Omental fat pad (tissue), 4 donors: ENCODE data around the gene UNKL. TPM values are rescaled to one million over a fixed set of nuclear protein-coding genes. Genes with fewer than 3 reads are reported as not detected.

Source experiments
- ATAC-seq: fragments of 150-250 bp; one replicate; pipeline ENCODE4 v1.9.1; 2016; ENCODE audit warnings: mild to moderate bottlenecking, moderate library complexity; ENCODE audit not compliant: low FRiP score
- DNase-seq: peaks from one replicate; pipeline ENCODE4 v3.0.0-alpha.2; 2019; ENCODE audit warnings: low spot score
- CTCF ChIP-seq, 3 donors: fragments of 450-650 bp; IDR thresholded peaks; one replicate each; pipeline ENCODE4 v1.5.1; 2016 to 2017; ENCODE audit warnings: antibody characterized with exemption in 3 of 3, mild to moderate bottlenecking in 3 of 3, moderate library complexity in 2 of 3
- total RNA-seq, 4 donors: library from RNA; depleted of rRNA; stranded (reverse); fragments of >200 nt; gene quantifications; one replicate each; pipeline ENCODE4 v1.1.0, GENCODE V29; 2016

Gene UNKL
- total RNA-seq, 4 donors from 2014 or later, result 8.6 to 36.9 (median 14.2) TPM

DNA sequence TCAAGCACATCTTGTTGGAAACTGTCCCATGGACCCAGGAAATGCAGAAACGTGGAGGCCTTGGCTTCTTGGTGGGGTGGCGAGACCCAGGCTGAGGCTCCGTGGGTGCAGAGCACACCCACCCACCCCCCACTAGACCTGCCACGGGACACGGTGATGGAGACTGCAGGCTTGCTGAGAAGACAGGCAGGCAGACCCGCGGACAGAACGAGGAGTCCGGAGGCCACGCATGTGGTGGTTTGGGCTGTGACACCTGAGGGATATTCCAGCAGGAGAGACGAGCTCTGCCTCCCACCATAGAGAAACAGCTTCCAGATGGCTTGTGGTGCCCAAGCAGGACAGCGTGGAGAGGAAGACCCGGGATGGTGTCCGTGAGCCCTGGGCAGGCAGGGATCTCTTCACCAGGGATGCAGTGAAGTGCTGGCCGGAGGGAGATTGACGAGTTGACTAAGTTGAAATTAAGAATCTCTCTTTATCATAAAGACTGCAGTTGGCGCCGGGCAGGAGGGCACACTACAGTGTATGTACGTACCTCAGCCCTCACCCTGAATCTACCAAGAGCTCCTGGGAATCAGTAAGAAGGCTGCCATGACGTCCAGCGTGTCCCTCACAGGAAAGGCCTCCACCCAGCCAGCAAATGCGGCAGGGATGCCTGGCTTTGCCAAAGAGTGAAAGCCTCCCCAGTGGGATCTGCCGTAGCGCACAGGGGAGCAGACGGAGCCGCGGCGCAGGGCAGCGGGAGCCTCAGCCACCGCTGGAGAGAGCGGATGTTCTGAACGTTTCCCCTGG, 96.8 kb downstream of the UNKL start:
- TF ChIP-seq CTCF (IDR thresholded peaks at IDR 0.05), result no peak
- no peak for ATAC-seq
- DNase-seq, result no peak

DNA sequence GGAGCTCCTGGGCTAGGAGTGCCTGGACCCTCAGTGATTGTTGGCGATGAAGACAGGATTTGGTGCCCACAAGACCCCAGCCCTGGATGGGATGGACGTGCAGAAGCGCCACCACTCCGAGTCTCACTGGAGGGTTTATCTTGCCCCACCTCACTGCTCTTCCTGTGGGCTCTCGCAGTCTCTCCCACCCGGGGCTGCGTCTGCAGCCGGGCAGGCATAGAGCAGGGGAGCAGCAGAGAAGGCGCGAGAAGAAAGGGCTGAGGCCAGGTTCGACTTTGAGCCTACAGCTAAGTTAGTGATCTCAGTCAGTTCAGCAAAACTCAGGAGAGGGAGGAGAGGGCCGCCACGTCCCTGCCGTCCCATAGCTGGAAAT, 98.5 kb downstream of the UNKL start:
- no peak for DNase-seq
- TF ChIP-seq CTCF (IDR thresholded peaks at IDR 0.05), result no peak
- ATAC-seq, result no peak

- no peak for DNase-seq
- ATAC-seq, result no peak
- no peak for TF ChIP-seq CTCF (IDR thresholded peaks at IDR 0.05)
Observed at GRCh38 chr16:1315081-1316032, 99.1 kb downstream of the UNKL start.

DNA sequence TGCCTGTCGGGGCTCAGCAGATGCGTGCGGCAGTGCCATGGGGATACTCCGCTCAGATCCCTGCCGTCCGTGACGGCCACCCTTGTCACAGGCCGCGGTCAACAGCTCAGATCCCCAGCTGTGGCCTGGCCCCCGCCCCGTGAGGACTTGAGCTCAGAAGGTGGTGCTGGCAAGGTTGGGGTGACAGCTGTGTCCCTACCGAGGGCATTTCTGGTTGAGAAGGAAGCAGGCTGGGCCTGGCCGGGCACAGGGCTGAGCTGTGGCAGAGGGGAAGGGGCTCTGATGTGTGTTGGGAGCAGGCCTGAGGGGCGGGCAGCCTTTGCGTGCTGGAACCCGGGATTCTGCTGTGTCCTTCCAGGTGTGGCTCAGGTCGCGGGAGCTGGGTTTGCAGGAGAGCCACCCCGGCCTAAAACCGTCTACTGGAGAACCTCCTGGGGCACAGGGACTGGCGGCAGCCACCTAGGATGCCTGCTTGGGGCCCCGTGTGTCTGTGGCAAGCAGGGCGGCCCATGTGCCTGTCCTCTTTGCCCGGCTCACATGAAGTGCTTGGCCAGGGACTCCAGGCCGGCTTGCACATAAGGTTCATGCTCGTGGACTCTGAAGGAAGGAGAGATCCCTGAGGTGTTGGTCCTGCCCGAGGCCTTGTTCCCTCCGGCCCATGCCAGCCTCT, 100.0 kb downstream of the UNKL start:
- ATAC-seq (no peak), DNase-seq (no peak)
- no peak for TF ChIP-seq CTCF (IDR thresholded peaks at IDR 0.05)

DNA sequence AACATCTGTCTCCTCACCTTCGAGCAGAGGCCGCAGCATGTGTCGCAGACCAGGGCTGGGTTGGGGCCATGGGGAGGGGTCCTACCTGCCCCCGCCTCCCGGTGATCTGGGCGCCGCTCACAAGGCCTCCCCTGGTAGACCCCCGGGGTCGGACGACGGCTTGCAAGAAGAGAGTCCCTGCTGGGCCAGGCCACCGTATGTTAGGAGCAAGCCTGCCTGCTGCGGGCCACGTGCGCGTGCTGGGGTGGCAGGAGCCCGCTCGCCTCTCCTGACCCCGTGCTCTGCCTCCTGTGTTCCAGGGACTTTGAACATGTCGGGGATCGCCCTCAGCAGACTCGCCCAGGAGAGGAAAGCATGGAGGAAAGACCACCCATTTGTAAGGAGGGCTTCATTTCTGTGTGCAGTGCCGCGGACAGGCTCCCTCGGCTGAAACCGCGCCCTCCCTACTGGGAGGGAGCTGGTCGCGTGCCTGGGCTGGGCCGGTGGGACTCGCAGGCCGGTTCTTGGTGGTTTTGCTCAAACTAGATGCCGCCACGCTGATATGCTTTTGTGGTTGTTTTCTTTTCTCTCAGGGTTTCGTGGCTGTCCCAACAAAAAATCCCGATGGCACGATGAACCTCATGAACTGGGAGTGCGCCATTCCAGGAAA, 100.7 kb downstream of the UNKL start:
- no peak for TF ChIP-seq CTCF (IDR thresholded peaks at IDR 0.05)
- DNase-seq, result no peak
- no peak for ATAC-seq

Other genes starting within 250 kb of the UNKL start
- gene TPSG1, start 189.4 kb downstream of the UNKL start, total RNA-seq, result 1 to 10 TPM in 1 of 4 donors, not detected in 3; 1.3 TPM
- 100 to 1,000 TPM in 1 of 4 donors, 10 to 100 TPM in 3; 10.1 to 112 (median 42.0) TPM for gene TPSB2, start 184.5 kb downstream of the UNKL start, total RNA-seq
- 10 to 100 TPM; 20.8 to 86.2 (median 31.4) TPM for gene TPSAB1, start 174.0 kb downstream of the UNKL start, total RNA-seq
- gene TPSD1, start 158.6 kb downstream of the UNKL start, total RNA-seq, result 1 to 10 TPM in 1 of 4 donors, not detected in 3; 1.2 TPM
- gene UBE2I, start 105.1 kb downstream of the UNKL start, total RNA-seq, result 10 to 100 TPM; 50.9 to 94.9 (median 72.5) TPM
- gene BAIAP3, start 81.1 kb downstream of the UNKL start, total RNA-seq, result 10 to 100 TPM in 1 of 4 donors, 1 to 10 TPM in 3; 1.5 to 14.2 (median 1.9) TPM
- gene TSR3, start 62.8 kb downstream of the UNKL start, total RNA-seq, result 10 to 100 TPM; 42.4 to 78.5 (median 61.9) TPM
- 10 to 100 TPM; 48.3 to 77.1 (median 65.8) TPM for gene GNPTG, start 62.8 kb downstream of the UNKL start, total RNA-seq
- 10 to 100 TPM; 11.9 to 24.1 (median 14.4) TPM for gene UQCC4, start 6.0 kb upstream of the UNKL start, total RNA-seq
- gene PERCC1, start 16.4 kb upstream of the UNKL start, total RNA-seq, result 1 to 10 TPM in 1 of 4 donors, not detected in 3; 1.9 TPM
- gene CCDC154, start 29.9 kb upstream of the UNKL start, total RNA-seq, result 1 to 10 TPM in 1 of 4 donors, under 1 TPM in 3; 0.19 to 5.7 (median 0.37) TPM
- 10 to 100 TPM; 42.6 to 62.3 (median 52.2) TPM for gene CLCN7, start 60.3 kb upstream of the UNKL start, total RNA-seq
- not detected for gene PTX4, start 74.2 kb upstream of the UNKL start, total RNA-seq
- gene TELO2, start 78.7 kb upstream of the UNKL start, total RNA-seq, result 10 to 100 TPM; 12.7 to 38.5 (median 22.2) TPM
- gene TMEM204, start 119.0 kb upstream of the UNKL start, total RNA-seq, result 100 to 1,000 TPM in 1 of 4 donors, 10 to 100 TPM in 3; 21.4 to 141 (median 41.7) TPM
- gene IFT140, start 197.4 kb upstream of the UNKL start, total RNA-seq, result 10 to 100 TPM; 13.6 to 21.0 (median 19.6) TPM
- 10 to 100 TPM in 2 of 4 donors, 1 to 10 TPM in 2; 7.6 to 11.7 (median 9.8) TPM for gene CRAMP1, start 197.7 kb upstream of the UNKL start, total RNA-seq